Stimulated activated naive CD4-positive, alpha-beta T cell (primary cell): Measurements from ENCODE around the gene APH1B.
"Not testable (repeated sequence)": the region's sequence is repeated elsewhere in the genome, so short reads cannot be mapped to it uniquely, and the experiment has no call there.

Experiments
- DNase-seq, 6 experiments: peaks; one replicate each; lab custom pipeline; 2025; lab: John Stamatoyannopoulos, UW

Gene APH1B

GRCh38 chr15:63277038-63277892 is at the start of gene APH1B:
APH1B (plus strand) TSS chr15:63277605; CDS start chr15:63277624, 19 bp downstream.
- DNase-seq, result peak; percentile 67 to 87 (median 84)

- DNase-seq, result no peak
Observed at GRCh38 chr15:63227689-63228088, 49.7 kb upstream of the APH1B start.

- no peak for DNase-seq
Observed at GRCh38 chr15:63231206-63231605, 46.2 kb upstream of the APH1B start.

- no peak for DNase-seq
Observed at GRCh38 chr15:63231706-63232105, 45.7 kb upstream of the APH1B start.

- DNase-seq, result peak in 3 of 6 experiments; percentile 14 to 29 (median 29)
Observed at GRCh38 chr15:63232405-63232804, 45.0 kb upstream of the APH1B start.

- DNase-seq, result no peak
Observed at GRCh38 chr15:63232943-63233342, 44.5 kb upstream of the APH1B start.

GRCh38 chr15:63233667-63234423 is 43.6 kb upstream of the APH1B start:
- DNase-seq, result no peak

GRCh38 chr15:63234451-63234870 is 42.9 kb upstream of the APH1B start:
- no peak for DNase-seq

- DNase-seq, result no peak
Observed at GRCh38 chr15:63236272-63236671, 41.1 kb upstream of the APH1B start.

- not testable (repeated sequence) for DNase-seq
Observed at GRCh38 chr15:63237086-63237485, 40.3 kb upstream of the APH1B start.

GRCh38 chr15:63238171-63238570 is 39.2 kb upstream of the APH1B start:
- no peak for DNase-seq

GRCh38 chr15:63238796-63239195 is 38.6 kb upstream of the APH1B start:
- no peak for DNase-seq

GRCh38 chr15:63240109-63240508 is 37.3 kb upstream of the APH1B start:
- DNase-seq, result no peak

- no peak for DNase-seq
Observed at GRCh38 chr15:63241316-63241715, 36.1 kb upstream of the APH1B start.

GRCh38 chr15:63243101-63243500 is 34.3 kb upstream of the APH1B start:
- no peak for DNase-seq

GRCh38 chr15:63243776-63244175 is 33.6 kb upstream of the APH1B start:
- DNase-seq, result no peak

GRCh38 chr15:63244399-63244798 is 33.0 kb upstream of the APH1B start:
- DNase-seq, result no peak

- DNase-seq, result peak in 5 of 6 experiments; percentile 10 to 50 (median 25)
Observed at GRCh38 chr15:63244976-63245645, 32.3 kb upstream of the APH1B start.

- no peak for DNase-seq
Observed at GRCh38 chr15:63246691-63247469, 30.5 kb upstream of the APH1B start.

GRCh38 chr15:63250312-63250965 is 27.0 kb upstream of the APH1B start:
- no peak for DNase-seq

GRCh38 chr15:63251701-63252100 is 25.7 kb upstream of the APH1B start:
- DNase-seq, result no peak
